HepG2 (cell line): ENCODE data around the gene THUMPD1. TPM values are rescaled to one million over a fixed set of nuclear protein-coding genes. Genes with fewer than 3 reads are reported as not detected.

Source experiments
- ATAC-seq: fragments of 200-7000 bp; cut with Tn5 transposase; 3 replicates; pipeline ENCODE4 v1.9.1; 2020; ENCODE audit warnings: mild to moderate bottlenecking, moderate library complexity
- BruUV-seq: library from RNA; stranded (reverse); fragments of 400-500 nt; replicated peaks from 2 replicates; lab custom pipeline; 2021; lab: Mats Ljungman, UMichigan
- CTCF ChIA-PET: fragments of 300-600 bp; formaldehyde crosslinking; extraction: SDS; loops from one replicate; lab custom pipeline; 2021; ENCODE audit warnings: low total read pairs, inconsistent platforms, low intra/inter-chr PET ratio; lab: Yijun Ruan, JAX
- POLR2A ChIA-PET: fragments of 350-600 bp; sonication (Branson Sonifier 250); formaldehyde crosslinking; loops from one replicate; lab custom pipeline; 2020; ENCODE audit warnings: antibody characterized with exemption, inconsistent platforms; lab: Yijun Ruan, JAX
- DNase-seq: peaks from one replicate; pipeline ENCODE4 v3.0.0-alpha.2; 2015; ENCODE audit warnings: low spot score
- FAIRE-seq: peaks from 3 replicates; lab custom pipeline; 2011; peaks lifted over from hg19 to GRCh38; lab: Jason Lieb, UNC
- H2AFZ ChIP-seq: one replicate; pipeline ENCODE4 v1.6.1; 2011; ENCODE audit warnings: low read length, inconsistent platforms
- H3K27ac ChIP-seq: fragments of 300-600 bp; 3 replicates; pipeline ENCODE4 v1.8.0; 2011; ENCODE audit warnings: mixed run types, mild to moderate bottlenecking, mixed read lengths, low read length, inconsistent platforms; ENCODE audit not compliant: insufficient read depth; ENCODE audit errors: extremely low read length
- H3K27me3 ChIP-seq, 2 experiments: fragments of 200-600 bp in 1 of 2; 2 replicates in 1 of 2; 3 replicates in 1 of 2; pipeline versions ENCODE4 v1.6.0 to v1.8.0; 2011; ENCODE audit warnings: low read length in 2 of 2, mild to moderate bottlenecking in 2 of 2, moderate library complexity in 2 of 2, inconsistent platforms in 1 of 2; ENCODE audit not compliant: insufficient read depth in 2 of 2, control insufficient read depth in 1 of 2
- H3K36me3 ChIP-seq, 2 experiments: fragments of 200-600 bp in 1 of 2; replicated peaks in 1 of 2; 2 replicates in 1 of 2; 3 replicates in 1 of 2; pipeline versions ENCODE4 v1.5.1 to v1.8.0; 2011; ENCODE audit warnings: low read length in 2 of 2, inconsistent platforms in 1 of 2; ENCODE audit not compliant: insufficient read depth in 2 of 2, control insufficient read depth in 1 of 2
- H3K4me1 ChIP-seq: 2 replicates; pipeline ENCODE4 v1.5.1; 2012; ENCODE audit warnings: low read length, inconsistent platforms; ENCODE audit not compliant: insufficient read depth
- H3K4me2 ChIP-seq: 2 replicates; pipeline ENCODE4 v1.6.0; 2011; ENCODE audit warnings: low read depth, low read length, inconsistent platforms
- H3K4me3 ChIP-seq, 3 experiments: fragments of 200-600 bp in 1 of 3; sonication (generic), shearing (Covaris generic) in 1 of 3; replicated peaks in 1 of 3; 2 replicates each; pipeline ENCODE4 v1.5.1; 2011 to 2016; ENCODE audit warnings: low read length in 3 of 3, inconsistent platforms in 2 of 3, low read depth in 2 of 3, mild to moderate bottlenecking in 2 of 3, control low read depth in 1 of 3, mixed read lengths in 1 of 3; ENCODE audit not compliant: insufficient read depth in 1 of 3
- H3K79me2 ChIP-seq: one replicate; pipeline ENCODE4 v1.6.1; 2011; ENCODE audit warnings: low read length, inconsistent platforms; ENCODE audit not compliant: insufficient read depth
- H3K9ac ChIP-seq: 2 replicates; pipeline ENCODE4 v1.6.0; 2011; ENCODE audit warnings: mild to moderate bottlenecking, low read depth, low read length, inconsistent platforms; ENCODE audit not compliant: insufficient read depth
- H3K9me3 ChIP-seq: 2 replicates; pipeline ENCODE4 v1.5.1; 2012; ENCODE audit warnings: mild to moderate bottlenecking, low read length
- H4K20me1 ChIP-seq: 2 replicates; pipeline ENCODE4 v1.6.0; 2011; ENCODE audit warnings: inconsistent platforms, mild to moderate bottlenecking, low read length, moderate library complexity; ENCODE audit not compliant: insufficient read depth
- ATRX ChIP-seq: sonication (generic); formaldehyde crosslinking; IDR thresholded peaks from 2 replicates; pipeline ENCODE4 v1.4.0; 2020; ENCODE audit warnings: missing genetic modification reagents, borderline replicate concordance
- BRCA1 ChIP-seq: sonication (generic); formaldehyde crosslinking; IDR thresholded peaks from 2 replicates; pipeline ENCODE4 v1.4.0; 2020; ENCODE audit warnings: missing genetic modification reagents
- CAMTA2 ChIP-seq: sonication (generic); formaldehyde crosslinking; IDR thresholded peaks from 2 replicates; pipeline ENCODE4 v1.4.0; 2020; ENCODE audit warnings: mild to moderate bottlenecking, missing genetic modification reagents, borderline replicate concordance
- CREB1 ChIP-seq, 2 experiments: fragments of 450-650 bp in 1 of 2; IDR thresholded peaks; 2 replicates each; pipeline ENCODE4 v1.6.1; 2016 to 2017; ENCODE audit warnings: control low read depth in 1 of 2, mild to moderate bottlenecking in 1 of 2, missing compliant biosample characterization in 1 of 2, missing genetic modification characterization in 1 of 2
- CTCF ChIP-seq: sonication (generic); formaldehyde crosslinking; IDR thresholded peaks from 2 replicates; pipeline ENCODE4 v1.5.0; 2020; ENCODE audit warnings: mild to moderate bottlenecking, missing genetic modification reagents, moderate library complexity
- HMGA1 ChIP-seq: sonication (generic); formaldehyde crosslinking; conservative IDR thresholded peaks from 2 replicates; pipeline ENCODE4 v1.4.0; 2020; ENCODE audit warnings: missing genetic modification reagents
- KAT2B ChIP-seq: fragments of 150-350 bp; IDR thresholded peaks from 2 replicates; pipeline ENCODE4 v1.6.1; 2014; ENCODE audit warnings: low read depth, low read length, borderline replicate concordance
- MED8 ChIP-seq: sonication (generic); formaldehyde crosslinking; IDR thresholded peaks from 2 replicates; pipeline ENCODE4 v1.8.1; 2023; ENCODE audit warnings: mild to moderate bottlenecking, missing genetic modification reagents; ENCODE audit not compliant: insufficient replicate concordance
- MYC ChIP-seq: sonication (generic); formaldehyde crosslinking; IDR thresholded peaks from 2 replicates; pipeline ENCODE4 v1.9.0; 2021; ENCODE audit warnings: missing genetic modification reagents, borderline replicate concordance
- PRDM10 ChIP-seq: sonication (generic); formaldehyde crosslinking; IDR thresholded peaks from 2 replicates; pipeline ENCODE4 v1.4.0; 2020; ENCODE audit warnings: low read depth, missing genetic modification reagents
- SP1 ChIP-seq, 2 experiments: fragments of 450-650 bp in 1 of 2; sonication (generic) in 1 of 2; formaldehyde crosslinking in 1 of 2; IDR thresholded peaks; 2 replicates each; pipeline versions ENCODE4 v1.4.0 to v1.6.1; 2016 to 2020; ENCODE audit warnings: missing genetic modification reagents in 1 of 2
- TOE1 ChIP-seq: sonication (generic); formaldehyde crosslinking; IDR thresholded peaks from 2 replicates; pipeline ENCODE4 v1.4.0; 2020; ENCODE audit warnings: mild to moderate bottlenecking, missing genetic modification reagents
- ZMYM4 ChIP-seq: sonication (generic); formaldehyde crosslinking; IDR thresholded peaks from 2 replicates; pipeline ENCODE4 v1.8.1; 2023; ENCODE audit warnings: mild to moderate bottlenecking, missing genetic modification reagents
- ZNF781 ChIP-seq: sonication (generic); formaldehyde crosslinking; IDR thresholded peaks from 2 replicates; pipeline ENCODE4 v1.5.1; 2020; ENCODE audit warnings: borderline replicate concordance, mild to moderate bottlenecking, missing genetic modification reagents; ENCODE audit errors: not compliant biosample characterization
- WGBS: methylation state at CpG from one replicate; pipeline ENCODE4 v1.1.6; 2017; ENCODE audit warnings: low lambda C conversion rate; 5-methylcytosine and 5-hydroxymethylcytosine counted together
- in situ Hi-C: cut with HindIII; loops from 2 replicates; pipeline ENCODE4 v1.10.0; 2017; ENCODE audit warnings: low pct_unique_long_range_greater_than_20kb; ENCODE audit not compliant: extremely low pct_ligation_motif_present
- intact Hi-C: fragments of 100-400 bp; cut with micrococcal nuclease; formaldehyde crosslinking; loops from one replicate; pipeline ENCODE4 v1.10.0; 2022; ENCODE audit not compliant: unreplicated experiment
- polyA plus RNA-seq, 8 experiments: library from polyadenylated mRNA; depleted of rRNA in 3 of 8; stranded (reverse) in 7 of 8; unstranded in 1 of 8; fragments of >200 nt; fragmentation: Illumina TruSeq in 4 of 8; extraction: Trizol in 4 of 8; gene quantifications; 2 replicates each; pipeline versions ENCODE4 v1.2.1 to v1.2.3, GENCODE V29; 2011 to 2016; ENCODE audit warnings: low read depth in 4 of 8, missing spikeins in 1 of 8, mixed read lengths in 1 of 8; ENCODE audit not compliant: insufficient read depth in 1 of 8
- total RNA-seq, 5 experiments: library from RNA; depleted of rRNA; stranded (reverse); fragments of >200 nt; fragmentation: Illumina TruSeq; extraction: Trizol; gene quantifications; 2 replicates each; pipeline ENCODE4 v1.2.3, GENCODE V29; 2016; ENCODE audit warnings: low read depth in 1 of 5

The THUMPD1 gene
- total and polyA plus RNA-seq, 2 of the 13 experiments (the other 11 are each of a cell fraction or from before 2014, with no cell fraction given) = 22.7 to 69.1 TPM

GRCh38 chr16:20740901-20741521 is 607 bp downstream of the THUMPD1 start (continued):
- TF ChIP-seq SP1 (IDR thresholded peaks at IDR 0.05) = no peak
- TF ChIP-seq SP1 (CRISPR knock-in tag; IDR thresholded peaks at IDR 0.05) = 0 out of 2 replicates have a peak, but pooled peaks have one; percentile 21
- no peak for TF ChIP-seq CAMTA2 (CRISPR knock-in tag)
- TF ChIP-seq BRCA1 (CRISPR knock-in tag) = no peak

GRCh38 chr16:20740007-20740883 is 1.4 kb downstream of the THUMPD1 start:
- Histone ChIP-seq H3K36me3 (peaks cover 17 to 36% of the 10 kb centered on the region in 2 experiments), H2AFZ (no peak overlapping the region), H3K9me3 (no peaks in the 10 kb centered on the region), H3K79me2 (peaks cover 28% of the 10 kb centered on the region), H3K4me2 (peak overlapping the region; percentile 91), H3K9ac (peak overlapping the region; percentile 93), H3K4me3 (peak overlapping the region; percentile 82 to 99 (median 97)), H3K27ac (peak overlapping the region; percentile 48), H3K4me1 (peaks cover 33% of the 10 kb centered on the region), H4K20me1 (peaks cover 19% of the 10 kb centered on the region), H3K27me3 (no peaks in the 10 kb centered on the region; a peak in 1 of 5 replicates)
- CTCF ChIA-PET = no interaction called here
- POLR2A ChIA-PET = interaction anchor here (1.1 to 3.2 kb wide), 8 partner anchors 9 to 187 kb away, joined by 3 to 23 read pairs (median 4); partner anchors contain the start of gene ACSM3
- intact Hi-C loops = loop anchor here (1.0 to 2.0 kb wide), 2 partner anchors 65 to 187 kb away; no protein-coding TSS in a partner anchor
- no TSS peak for BruUV-seq
- ATAC-seq = no peak
- DNase-seq = peak; percentile 19
- in situ Hi-C loops = no loop called here
- 60% methylated on average over 11 of the region's 11 CpGs for WGBS
- FAIRE-seq = no peak
- TF ChIP-seq MYC (CRISPR knock-in tag) (no peak), CREB1 (IDR thresholded peaks at IDR 0.05) (no peak), CREB1 (CRISPR knock-in tag; IDR thresholded peaks at IDR 0.05) (no peak), MED8 (CRISPR knock-in tag) (no peak), TOE1 (CRISPR knock-in tag) (no peak), ATRX (no peak), PRDM10 (CRISPR knock-in tag) (no peak), ZNF781 (peak; percentile 26), HMGA1 (CRISPR knock-in tag) (no peak), KAT2B (no peak), CTCF (peak; percentile 63), ZMYM4 (CRISPR knock-in tag) (peak; percentile 18; the same call in 1 of the 2 replicates)
